Stimulated activated CD4-positive, alpha-beta T cell treated with anti-CD3 and anti-CD28 coated beads, TNF-alpha, amount 100 ng/mL, for 24 hours (primary cell): ENCODE measurements around the gene IFT122.

Experiments used
- DNase-seq, 3 experiments: peaks; one replicate each; pipeline ENCODE4 v3.0.0-alpha.2; 2020; ENCODE audit warnings: low read depth in 3 of 3

Gene IFT122

DNA sequence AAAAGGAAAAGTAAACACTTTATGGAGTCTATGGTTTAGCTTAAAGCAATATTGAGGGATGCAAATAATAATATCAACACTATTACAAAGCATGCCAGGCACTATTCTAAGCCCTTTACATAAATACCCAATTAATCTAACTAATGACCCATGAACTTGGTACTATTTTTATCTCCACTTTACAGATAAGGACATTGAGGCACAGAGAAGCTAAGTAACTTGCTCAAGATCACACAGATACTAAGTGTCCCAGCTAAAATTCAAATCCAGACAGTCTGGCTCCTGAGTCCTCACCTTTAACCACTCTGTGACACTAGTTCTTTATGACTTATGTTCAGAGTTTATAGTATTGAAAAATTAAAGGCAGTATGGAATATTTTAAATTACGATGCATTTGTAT lies 5.9 kb upstream of the IFT122 start:
- DNase-seq: no peak

DNA sequence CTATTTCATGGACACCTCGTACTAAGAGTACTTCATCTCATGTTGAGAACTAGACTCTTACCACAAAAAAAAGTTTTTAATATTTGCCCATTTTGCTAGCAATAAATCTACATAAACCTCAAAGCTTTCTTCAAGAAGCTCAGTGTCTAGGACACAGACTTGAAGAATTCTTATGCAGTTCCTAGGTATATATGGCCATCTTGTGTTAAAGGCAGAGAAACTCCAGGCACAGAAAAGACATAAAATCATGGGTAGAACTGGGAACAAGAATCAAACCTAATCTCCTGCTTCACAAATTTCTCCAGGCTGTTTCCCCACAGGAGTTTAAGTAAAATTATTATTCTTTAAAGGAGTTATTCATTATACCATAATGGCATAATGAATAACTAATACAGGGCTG lies 4.7 kb upstream of the IFT122 start:
- no peak for DNase-seq

DNA sequence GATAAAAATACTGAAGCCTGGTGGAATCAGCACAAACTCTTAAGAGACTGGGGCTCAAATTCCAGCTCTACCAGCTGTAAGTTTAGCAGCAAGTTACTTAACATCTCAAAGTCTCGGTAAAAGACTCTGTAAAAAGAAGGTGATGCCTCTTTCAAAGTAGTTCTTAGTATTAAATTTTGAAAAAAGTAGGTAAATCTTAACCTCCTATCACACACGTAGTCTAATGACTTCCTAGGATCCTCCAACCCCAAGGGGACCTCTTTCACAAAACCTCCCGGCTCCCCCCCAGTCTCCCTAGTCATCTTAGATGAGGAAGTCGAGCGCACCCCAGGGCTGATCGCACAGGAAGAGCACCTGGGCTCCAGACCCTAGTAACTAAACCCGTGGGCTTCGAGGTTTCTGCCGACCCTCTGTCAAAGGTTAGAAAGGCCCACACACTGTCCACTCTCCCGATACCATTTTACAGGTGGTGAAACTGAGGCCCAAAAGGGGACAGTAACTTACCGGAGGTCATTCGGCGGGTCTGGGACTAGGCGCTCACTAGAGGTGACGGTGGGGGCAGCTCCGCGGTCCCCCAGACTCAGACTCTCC lies 703 bp upstream of the IFT122 start:
- DNase-seq: peak in 2 of 3 experiments; percentile 18 to 43

DNA sequence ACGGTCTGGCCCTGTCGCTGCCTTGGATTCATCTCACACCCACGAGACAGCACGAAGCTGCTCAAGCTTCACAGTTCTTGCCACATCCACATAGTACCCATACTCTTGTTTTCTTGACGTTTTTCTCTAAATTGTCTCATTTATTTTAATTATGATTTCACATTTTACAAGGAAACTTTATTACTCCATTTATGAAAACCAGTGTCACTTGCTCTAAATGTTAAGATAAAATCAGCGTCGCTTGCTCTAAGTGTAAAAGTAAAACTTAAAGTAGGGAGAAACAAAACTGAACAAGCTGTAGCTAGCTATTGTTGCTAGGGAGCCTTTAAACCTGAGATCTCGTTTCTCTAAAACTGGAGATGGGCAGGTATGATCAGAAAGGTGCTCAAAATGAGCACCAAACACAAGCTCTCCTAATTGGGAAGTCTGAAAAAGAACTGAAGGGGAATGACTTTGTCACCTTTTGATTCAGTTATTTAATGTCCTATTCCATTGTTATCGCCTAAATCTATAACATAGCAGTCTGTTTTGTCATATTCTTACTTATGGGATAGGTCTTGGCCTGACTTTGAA lies 680 bp downstream of the IFT122 start:
- no peak for DNase-seq

DNA sequence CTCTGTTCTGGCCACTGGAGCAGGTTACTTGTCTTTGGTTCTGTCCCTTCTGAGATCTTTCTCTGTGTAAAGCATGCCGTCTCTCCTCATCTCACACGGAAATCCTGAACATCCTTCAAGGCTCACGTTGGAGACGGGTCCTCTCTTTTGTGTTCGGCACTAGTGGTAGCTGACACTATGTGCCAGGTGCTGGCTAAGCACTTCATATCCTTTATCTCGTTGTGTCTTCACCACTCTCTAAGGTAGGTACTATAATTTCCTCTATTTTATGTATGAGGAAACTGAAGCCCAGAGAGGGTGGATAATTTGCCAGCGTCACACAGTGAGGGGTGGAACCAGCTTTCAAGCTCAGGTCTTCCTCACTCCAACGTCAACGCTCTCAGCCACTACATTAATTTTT lies 1.2 kb downstream of the IFT122 start:
- no peak for DNase-seq

DNA sequence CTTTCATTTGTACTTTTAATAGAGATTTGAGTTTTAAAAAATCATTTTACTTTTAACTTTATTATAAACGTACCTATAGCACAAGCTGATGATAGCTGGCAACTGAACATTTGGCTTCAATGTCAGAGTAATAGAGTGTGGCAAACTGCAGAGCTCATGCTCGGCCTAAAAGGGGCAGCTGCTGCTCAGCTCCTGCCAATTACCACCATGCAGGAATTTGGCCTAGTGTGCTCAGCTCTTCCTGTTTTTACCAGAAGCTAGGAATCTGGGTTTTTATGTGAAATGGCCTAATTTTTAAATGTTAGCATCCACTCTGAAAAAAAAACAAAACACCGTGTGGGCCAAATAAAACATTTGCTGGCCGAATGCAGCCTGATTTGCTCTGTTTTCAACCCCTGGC lies 1.8 kb downstream of the IFT122 start:
- no peak for DNase-seq

DNA sequence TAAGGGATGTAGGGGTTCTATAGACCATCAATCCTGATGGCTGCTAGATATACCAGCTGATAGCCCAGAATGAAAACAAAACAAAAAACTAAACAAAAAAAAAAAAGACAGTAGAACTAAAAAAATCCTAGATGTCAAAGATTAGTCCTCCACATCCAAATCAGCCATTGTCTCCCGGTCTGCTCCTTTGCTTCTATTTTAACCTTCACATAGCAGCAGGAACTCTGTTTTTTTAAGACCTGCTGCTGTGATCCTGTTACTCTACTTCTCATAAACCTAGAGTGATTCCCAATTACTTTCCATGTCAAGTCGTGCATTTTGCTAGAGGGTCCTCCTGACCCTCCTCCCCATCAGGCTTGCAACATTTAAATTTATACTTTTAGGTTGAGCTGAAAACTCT lies 2.5 kb downstream of the IFT122 start:
- no peak for DNase-seq

DNA sequence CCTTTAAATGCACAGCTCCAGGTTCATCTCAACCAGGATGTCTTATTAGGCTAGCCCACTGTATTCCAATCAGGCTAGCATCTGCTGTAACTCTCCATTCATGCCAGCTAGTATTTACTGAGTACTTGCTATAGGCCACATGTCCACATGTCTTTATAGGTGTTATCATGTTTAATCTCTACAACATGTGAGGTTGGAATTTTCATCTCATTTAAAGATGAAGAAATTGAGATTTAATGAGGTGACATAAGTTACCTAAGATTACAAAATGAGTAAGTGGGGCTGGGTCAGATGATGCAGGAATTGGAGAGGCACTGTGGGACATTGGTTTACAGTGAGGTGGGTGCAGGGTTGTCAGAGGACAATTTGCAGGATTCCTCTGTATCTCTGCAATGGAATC lies 2.9 kb downstream of the IFT122 start:
- DNase-seq: no peak

DNA sequence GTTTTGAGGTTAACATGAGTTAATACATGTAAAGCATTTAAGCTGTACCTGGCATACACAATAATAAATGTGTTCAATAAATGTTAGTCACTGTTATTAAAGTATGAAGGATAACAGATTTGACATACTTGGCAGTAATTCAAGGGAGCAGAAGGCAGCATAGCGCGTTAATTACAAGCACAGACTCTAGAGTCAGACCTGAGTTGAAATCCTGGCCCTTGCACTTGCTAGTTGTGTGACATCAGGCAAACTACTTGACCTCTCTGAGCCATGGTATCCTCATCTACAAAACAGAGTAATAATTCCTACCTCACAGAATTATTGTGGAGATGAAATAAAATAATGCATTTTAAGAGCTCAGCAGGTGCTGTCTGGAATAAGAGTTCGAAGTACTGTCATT lies 5.4 kb downstream of the IFT122 start:
- DNase-seq: no peak

DNA sequence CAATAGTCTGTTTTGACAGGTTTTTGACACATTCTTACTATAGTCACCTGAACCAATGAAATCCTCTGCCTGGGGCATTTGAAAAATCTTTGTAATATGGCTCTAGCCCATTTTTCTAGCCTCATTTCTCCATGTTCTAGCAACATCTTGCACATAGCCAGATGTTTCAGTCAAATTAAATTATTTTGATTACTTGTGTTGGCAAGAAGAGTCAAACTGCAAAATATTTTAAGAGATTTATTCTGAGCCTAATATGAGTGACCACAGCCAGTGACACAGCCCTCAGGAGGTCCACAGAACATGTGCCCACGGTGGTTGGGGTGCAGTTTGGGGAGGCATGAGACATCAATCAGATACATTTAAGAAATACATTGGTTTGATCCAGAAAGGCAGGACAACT lies 6.9 kb downstream of the IFT122 start:
- DNase-seq: no peak

DNA sequence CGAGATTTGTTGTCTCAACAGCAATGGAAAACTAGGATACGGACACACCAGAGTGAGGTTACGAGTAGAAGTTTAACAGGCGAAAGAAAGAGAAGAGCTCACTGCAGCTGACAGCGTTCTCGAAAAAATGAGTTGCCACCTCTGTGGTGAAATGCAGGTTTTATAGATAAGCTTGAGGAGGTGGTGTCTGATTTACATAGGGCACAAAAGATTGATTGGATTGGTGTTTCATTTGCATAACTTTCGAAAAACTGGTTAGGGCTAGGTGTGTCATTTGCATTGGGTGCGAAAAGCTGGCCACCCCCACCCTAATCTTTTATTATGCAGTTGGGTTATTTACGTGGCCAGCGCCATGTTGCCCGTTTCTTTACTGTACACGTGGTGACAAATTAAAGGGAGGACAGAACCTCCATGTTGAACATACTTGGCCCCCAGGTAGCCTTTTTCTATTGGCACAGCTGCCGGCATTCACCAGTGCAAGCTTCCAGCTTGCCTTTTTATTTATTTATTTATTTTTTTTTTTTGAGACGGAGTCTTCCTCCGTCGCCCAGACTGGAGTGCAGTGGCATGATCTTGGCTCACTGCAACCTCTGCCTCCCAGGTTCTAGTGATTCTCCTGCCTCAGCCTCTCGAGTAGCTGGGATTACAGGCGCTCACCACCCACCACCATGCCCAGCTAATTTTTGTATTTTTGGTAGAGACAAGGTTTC lies 8.3 kb downstream of the IFT122 start:
- no peak for DNase-seq

DNA sequence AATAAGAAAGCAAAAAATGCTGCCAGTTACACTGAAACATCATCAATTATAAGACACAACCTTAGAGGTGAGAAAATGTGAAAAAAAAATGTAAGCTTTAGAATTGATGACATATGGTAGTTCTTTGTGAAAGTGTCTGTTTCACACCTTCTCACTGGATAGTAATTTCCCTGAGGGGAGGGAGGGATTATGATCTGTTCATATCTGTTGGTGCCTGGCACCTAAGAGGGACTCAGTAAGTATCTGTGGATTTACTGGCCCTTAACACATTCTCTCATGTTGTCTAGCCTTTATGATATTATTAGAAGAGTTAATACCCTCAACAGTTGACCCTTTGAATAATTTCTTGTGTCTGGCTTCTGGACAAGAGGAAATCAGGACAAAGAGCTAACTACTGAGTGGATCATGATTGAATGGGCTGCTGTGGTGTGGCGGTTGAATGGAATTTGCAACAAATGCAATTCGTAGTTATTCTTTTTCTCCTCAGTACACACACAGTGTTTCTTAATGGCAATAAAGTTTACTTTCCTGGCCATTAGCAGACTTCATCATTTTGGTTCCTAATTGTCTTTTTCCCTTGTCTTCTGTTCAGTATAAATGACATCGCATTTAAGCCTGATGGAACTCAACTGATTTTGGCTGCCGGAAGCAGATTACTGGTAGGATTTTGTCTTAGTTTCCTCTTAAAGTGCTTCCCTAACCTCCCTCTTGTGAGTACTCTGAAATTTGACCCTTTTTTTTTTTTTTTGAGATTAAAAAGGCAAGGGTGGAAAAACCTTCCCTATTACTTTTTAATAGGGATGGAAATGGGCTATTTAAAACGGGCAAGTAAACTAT lies 9.5 kb downstream of the IFT122 start:
- DNase-seq: no peak

DNA sequence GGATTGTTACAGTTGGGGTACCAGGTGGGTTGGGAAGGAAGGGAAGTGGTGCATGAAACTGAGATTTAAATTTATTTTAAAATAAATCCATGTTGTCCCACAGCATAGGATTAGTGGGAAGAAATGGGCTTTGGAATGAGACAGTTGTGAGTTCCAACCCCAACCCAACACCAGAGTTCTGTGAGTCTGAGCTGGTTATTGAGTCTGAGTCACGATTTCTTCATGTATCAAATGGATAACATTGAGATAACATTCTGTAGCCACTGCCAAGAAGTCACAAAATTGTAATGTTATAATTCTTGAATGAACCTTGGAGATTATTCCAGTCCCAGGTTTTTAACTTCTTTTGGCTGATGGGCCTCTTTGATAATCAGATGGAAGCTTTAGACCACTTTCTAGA lies 13.7 kb downstream of the IFT122 start:
- no peak for DNase-seq

DNA sequence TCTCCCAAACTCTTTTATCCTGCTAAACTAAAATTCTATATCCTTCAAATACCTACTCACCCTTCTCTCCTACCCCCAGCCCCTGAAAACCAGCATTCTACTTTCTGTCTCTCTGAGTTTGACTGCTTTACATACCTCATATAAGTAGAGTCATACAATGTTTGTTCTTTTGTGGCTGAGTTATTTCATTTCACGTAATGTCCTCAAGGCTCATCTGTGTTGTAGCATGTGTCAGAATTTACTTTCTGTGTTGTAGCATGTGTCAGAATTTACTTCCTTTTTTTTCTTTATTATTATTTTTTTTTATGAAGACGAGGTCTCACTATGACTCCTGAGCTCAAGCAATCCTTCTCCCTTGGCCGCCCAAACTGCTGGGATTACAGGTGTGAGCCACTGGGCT lies 20.1 kb downstream of the IFT122 start:
- no peak for DNase-seq

DNA sequence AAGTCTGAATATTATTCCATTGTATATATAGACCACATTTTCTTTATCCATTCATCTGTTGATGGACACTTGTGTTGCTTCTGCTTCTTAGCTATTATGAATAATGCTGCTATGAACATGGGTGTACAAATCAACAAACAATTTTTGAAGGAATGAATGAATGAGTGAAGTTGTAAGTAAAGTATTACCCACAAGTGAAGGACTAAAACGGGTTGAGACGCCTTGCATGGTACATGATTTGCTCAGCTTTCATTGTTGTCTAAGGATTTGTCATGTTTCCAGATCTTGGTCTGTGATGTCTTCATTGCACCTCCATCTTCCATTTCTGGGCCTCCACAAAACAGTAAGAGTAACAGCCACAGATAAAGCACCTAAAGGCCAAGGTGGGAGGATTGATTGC lies 20.5 kb downstream of the IFT122 start:
- DNase-seq: no peak

DNA sequence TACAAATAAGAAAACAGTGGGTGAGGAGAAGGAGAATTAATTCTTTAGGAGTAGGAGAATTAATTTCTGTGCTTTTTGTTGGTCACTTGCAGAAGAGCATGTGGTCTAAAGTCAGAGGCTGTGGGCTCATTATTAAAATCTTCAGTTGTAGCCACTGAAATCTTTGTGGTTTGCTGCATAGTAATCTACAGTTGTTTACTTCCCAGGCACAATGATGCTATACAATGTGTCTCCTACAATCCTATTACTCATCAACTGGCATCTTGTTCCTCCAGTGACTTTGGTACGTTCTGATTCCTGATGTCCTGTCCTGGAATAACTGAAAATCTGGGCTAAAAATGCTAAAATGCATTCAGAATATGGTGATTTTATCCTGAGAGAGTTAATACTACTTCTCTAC lies 21.0 kb downstream of the IFT122 start:
- no peak for DNase-seq

DNA sequence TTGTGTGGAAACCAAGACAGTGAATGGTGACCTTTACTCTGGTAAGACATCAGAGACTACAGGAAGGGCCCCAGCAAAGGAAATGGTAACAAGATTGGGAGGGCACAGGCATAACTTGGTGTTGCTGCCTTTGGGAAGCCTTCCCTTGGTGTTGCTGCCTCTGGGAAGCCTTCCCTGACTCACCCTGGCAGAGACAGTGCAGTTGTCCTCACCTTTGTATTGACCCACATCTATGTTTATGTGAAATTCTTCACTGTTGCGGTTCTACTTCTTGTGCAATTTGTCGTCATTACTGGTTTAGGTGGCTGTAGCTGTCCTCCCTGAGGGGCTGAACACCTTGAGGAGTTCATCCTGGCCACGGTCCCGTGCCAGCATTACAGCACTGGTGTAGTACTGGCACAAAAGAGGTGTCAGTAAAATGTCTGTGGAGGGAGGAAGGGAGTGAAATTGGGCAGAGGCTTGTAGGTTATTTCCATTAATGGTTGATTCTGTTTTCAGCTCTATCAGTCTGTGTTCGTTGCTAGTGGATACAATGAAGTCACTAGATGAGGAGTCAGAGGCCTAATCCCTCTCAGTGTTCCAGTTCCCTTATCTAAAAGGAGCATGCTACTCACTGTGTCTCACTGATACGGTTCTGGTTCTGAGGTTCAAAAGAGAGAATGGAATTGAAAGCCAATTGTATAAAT lies 21.6 kb downstream of the IFT122 start:
- no peak for DNase-seq

DNA sequence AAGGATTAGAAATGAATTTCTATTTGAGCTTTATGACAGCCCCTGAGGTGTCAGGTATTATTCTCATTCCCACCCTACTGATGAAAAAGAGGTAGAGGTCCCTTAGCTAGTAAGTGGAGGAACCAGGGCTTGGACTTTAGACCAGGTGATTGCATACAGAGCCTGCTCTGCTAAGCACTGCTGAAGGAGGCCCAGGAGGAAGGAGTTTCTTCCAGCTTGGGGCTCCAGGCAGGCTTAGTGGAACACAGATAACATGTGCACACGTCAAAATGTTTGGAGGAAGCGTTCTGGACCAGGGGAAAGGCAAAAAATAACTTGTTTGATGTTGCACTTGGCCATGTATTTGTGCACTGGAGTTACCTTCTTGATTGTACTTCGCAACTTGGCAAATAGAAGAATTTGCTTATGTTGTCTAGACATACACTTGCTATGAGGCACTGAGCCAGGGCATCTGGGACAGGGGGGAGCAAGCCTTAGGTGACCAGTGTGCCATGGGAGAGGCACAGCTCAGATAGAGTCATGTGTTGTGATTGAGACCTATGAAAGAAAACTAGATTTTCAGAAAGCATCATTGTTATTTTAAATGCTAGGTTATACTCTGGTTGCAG lies 22.4 kb downstream of the IFT122 start:
- DNase-seq: no peak

DNA sequence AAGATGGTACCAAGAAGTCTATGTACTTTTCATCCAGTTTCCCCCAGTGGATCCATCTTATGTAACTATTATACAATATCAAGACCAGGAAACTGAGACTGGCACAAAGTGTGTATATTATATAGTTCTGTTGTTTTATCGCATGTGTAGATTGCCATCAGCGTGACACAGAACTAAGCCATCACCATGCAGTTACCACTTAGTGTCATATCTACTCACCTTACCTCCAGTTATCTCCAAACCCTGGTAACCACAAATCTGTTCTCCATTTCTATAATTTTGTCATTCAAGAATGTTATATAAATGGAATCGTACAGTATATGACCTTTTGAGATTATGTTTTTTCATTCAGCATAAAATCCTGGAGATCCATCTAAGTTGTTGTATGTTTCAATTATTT lies 23.1 kb downstream of the IFT122 start:
- no peak for DNase-seq

DNA sequence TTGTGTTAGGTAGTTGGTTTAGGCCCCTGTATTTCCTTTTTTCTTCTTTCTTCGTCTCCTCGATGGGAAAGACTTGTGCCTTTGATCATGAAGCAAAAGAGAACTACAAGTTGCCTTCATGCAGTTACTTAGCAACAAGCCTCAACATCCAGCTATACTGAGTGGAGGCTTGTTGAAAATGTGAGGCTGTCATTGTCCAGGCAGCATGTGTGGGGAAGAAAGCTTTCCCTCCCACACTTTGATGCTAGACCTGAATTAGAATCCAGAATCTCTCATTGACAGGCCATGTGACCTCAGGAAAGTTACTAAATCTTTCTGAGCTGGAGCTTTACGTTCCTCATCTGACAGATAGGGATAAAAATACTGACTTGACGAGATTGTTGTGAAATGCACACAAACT lies 23.7 kb downstream of the IFT122 start:
- no peak for DNase-seq

DNA sequence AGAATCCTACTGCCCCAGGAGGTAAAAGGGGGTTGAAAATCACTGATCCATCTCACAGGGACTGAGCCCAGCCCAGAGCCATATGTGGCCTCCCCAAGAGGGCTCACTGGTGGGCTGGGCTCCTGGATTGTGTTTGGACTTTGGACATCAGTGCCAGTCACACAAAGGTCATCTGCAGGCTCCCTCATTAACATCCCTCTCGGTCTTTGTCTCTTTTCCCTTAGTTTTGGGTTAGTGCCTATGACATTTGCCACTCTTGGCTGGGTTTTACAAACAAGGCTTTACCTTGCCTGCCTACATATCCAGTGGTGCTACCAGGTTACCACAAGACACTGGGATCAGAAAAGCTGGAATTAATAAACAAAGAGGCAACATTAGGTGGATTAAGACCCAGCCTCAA lies 27.9 kb downstream of the IFT122 start:
- DNase-seq: no peak

DNA sequence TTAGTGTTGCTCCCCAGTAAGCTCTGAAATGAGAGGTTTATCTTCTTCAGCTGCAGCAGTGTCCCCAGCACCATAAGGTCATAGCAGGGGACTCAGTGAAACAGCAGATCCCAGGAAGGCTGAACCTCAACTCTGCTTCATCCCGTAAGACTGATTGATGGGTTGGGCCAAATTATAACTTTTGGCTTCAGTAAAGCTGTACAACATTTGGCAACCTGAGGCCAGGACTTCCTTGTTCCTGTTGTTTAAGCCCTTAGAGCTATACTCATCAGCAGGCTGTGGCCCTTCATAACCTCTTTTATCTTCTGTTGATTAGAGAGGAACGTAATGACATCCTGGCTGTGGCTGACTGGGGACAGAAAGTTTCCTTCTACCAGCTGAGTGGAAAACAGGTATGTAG lies 29.0 kb downstream of the IFT122 start:
- no peak for DNase-seq
